Occipital lobe (tissue), 2 donors: ENCODE results near the gene DISP3. TPM values are rescaled to one million over a fixed set of nuclear protein-coding genes. Genes with fewer than 3 reads are reported as not detected.
A peak's percentile ranks its signal among the peaks of the same experiment; 100 is the strongest.

Source experiments
- DNase-seq: peaks from one replicate; lab custom pipeline; 2025; lab: John Stamatoyannopoulos, UW
- total RNA-seq: library from RNA; depleted of rRNA; stranded (reverse); fragments of >200 nt; gene quantifications from one replicate; pipeline ENCODE4 v1.2.3, GENCODE V29; 2014

DISP3 gene
- total RNA-seq, 1 donor from 2014 or later = 26.7 TPM

DNA sequence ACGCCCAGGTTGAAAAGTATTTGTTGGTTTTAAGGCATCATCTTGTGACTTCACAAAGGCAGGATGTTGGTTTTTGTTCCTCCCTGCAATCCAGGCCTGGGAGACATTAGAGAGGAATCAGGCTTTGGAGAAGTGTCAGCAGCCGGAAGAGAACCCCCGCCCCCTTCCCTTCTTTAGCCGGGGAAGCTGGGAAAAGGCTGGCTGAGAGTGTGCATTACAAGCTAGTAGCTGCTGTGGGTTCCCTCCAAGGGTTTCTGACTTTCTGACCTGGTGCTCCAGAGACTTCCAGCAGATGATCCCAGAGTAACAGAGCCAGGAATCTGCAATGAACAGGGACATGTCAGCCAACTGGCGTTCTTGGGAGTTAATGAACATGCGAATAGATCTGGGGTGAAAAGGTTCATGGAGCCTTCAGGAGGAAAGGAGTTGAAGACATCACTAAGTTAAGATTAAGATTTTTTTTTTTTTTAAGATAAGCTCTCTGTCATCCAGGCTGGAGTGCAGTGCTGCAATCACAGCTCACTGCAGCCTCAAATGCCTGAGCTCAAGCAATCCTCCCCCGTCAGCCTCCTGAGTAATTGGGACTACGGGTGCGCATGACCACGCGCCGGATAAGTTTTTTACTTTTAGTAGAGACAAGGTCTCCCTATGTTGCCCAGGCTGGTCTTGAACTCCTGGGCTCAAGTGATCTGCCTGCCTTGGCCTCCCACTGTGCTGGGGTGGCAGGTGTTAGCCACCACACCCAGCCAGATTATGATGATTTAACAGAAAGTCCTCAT lies 7.5 kb downstream of the DISP3 start:
- no peak for DNase-seq

DNA sequence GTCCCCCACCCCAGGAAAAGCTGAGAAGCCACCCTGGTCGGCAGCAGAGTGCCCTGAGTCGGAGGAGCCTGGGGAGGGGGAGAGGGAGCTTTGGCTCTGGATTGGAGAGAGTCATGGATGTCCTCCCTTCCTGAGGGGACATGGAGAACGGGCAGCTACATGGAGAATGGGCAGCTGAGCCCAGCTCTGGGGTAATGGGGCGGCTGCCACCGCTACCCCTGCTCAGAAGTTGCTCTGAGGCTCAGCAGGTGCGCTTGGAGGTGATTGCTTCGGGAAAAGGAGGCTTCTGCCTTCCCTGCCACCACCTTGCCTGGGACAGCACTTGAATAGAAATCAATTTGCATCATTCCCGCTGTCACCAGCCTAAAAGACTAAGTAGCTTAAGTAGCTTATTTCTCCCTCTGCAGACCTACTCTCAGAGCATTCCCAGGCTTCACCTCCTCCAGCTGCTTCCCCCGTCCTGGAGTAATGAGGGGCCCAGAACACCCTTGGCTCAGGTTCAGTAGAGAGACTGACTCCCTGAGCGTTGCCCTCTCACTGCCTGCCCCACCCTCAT lies 8.3 kb downstream of the DISP3 start:
- DNase-seq = no peak

DNA sequence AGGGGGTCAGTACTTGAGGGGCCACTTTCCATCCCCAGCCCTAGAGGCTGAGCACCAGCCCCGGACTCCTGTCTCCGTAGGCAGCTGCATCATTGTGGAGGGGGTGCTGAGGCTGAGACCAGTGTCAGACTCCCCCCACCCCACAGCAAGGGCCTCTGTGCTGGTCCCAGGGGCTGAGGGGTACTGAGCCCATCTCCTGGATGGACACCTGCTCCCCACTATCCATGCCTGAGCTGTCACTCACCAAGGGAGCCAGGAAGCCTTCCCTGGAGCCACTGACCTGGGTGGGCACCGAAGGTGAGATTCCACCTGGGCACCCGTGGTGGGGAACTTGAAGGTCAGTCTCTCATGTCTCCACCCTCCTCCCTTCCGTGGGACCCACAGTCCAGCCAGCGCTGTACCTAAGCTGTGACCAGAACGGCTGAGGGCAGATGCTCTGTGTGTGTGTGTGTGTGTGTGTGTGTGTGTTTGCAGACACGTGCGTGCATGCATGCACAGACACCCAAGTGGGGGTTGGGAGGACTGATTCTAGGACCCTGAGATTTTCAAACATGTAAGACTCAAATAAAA lies 9.3 kb downstream of the DISP3 start:
- DNase-seq = no peak

DNA sequence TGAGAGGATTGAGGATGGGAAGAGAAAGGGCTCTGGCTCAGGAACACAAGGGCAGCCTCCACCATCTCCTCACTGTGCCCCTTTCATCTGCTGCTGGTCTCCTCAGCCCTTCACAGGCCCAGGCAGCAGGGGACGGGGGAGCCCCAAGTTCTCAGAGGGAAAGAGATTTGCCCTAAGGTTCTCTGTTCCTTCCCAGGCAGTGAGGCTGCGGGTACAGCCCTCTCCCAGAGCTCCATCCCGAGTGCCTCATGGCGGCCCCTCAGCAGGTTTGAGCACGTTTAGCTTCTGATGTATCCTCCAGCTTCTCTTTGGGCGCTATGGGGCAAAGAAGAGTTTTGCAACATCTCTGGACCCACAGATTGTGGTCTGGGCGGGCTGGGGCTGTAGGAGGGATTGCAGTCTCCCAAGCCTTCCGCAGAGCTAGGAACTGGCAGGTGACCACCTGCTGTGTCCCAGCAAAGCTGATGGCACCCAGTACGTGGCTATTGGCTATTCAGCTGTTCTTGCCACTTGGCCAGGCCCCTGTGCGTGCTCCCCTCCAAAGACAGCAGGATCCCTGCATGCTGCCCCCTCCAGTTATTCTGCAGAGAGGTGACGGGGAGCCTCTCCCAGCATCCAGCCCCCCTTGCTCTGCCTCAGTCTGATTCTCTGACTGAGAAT lies 10.1 kb downstream of the DISP3 start:
- no peak for DNase-seq

DNA sequence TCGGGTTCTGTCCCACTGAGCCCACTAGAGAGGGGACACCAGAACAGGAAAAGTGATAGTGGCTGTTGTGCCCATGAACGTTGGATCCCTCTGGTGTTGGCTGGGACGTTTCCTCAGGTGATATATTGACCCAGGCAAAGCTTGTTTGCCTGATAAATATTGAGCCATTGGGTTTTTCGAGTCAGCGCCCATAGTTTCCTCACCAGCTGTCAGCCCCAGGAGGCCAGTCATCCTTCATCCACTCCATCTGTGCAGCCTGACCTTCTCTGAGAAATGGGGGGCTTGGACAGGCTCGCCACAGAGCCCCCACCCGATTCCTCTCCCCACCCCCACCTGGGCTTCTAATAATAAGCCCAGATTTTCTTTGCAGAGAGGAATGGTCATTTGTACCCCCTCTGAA lies 13.3 kb downstream of the DISP3 start:
- no peak for DNase-seq

DNA sequence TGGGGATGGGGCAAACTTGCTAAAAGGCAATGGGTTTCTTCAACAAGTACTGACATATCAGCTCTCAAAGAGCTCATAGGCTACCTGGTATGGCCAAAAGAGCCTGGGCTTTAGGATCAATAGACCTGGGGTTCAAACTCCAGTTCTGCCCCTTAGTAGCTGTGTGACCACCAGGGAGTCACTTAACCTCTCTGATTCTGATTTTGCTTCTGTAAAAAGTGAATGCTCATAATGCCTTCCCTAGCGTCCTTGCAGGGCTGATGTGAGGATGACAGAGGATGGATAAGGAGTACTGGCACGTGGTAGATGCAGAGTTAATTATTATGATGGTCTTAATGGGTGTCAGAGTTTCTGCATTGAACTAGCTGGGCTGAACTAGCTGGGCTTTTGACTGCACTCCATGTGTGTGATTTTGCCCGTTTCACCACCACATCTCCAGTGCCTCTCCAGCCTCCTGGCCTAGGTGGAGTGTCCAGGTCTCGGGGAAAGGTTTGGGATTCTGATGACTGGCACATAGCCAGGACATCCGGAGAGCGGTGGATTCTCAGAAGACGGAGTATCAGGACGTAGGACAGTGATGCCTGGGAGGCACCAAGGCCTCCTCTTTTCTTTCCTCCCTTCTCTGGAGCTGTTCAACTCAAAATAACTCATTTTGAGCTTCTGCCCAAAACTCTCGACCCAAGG lies 15.2 kb downstream of the DISP3 start:
- no peak for DNase-seq

DNA sequence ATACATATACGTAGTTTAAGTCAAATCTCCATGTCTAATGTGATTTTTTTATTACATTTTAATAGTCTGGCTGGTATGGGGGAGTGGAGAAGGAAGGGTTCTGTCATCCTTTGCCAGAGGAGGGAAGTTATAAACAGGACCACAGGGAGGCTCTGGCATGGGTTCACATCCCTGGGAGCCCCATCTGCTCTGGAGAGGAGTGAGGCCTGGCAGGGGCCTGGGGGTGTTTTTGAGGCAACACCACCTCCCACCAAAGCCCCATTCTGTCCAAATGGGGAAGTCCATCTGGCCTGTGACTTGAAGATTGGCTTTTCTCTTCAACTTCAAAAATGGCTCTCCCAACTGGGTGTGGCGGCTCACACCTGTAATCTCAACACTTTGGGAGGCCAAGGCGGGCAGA lies 15.8 kb downstream of the DISP3 start:
- no peak for DNase-seq

DNA sequence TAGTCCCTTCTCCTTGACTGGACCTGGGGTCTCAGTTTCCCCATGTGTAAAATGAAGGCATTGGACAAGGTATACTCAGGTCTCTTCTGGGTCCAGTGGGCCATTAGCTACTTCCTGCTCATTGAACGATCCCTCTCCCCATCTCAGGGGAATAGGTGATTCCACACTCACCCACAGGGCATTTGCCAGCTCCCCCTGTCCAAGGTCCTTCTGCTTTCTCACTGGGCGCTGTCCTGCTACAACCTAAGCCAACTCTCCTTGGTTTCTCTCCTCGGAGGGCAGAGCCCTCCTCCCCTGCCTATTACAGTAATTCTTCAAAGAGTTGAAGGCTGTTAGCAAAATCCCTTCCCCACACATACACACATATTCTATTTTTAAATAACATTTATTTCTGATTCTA lies 16.6 kb downstream of the DISP3 start:
- DNase-seq = no peak

DNA sequence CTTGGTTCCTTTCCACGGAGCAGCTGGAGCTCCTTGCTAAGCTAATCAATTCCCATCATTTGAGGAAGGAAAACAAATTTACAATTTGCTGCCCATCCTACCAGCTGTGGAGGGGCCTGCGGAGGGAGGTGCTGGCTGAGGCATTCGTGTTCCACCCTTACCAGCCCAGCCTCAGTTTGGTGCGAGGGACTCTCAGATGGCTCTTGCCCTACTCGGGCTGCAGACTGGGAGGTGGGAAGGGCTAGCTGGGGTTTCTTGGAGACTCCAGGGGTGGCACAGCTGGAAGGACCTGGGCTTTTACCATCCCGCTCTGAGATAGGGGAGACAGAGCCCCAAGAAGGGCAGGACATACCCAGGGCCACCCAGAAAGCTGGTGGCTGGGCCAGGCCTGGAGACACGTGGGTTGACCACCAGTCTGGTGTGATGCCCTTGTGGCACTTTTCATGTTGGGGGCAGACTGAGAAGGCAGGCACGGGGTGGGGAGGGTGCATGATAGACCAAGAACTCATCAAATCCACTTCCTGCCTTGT lies 17.7 kb downstream of the DISP3 start:
- DNase-seq = no peak

DNA sequence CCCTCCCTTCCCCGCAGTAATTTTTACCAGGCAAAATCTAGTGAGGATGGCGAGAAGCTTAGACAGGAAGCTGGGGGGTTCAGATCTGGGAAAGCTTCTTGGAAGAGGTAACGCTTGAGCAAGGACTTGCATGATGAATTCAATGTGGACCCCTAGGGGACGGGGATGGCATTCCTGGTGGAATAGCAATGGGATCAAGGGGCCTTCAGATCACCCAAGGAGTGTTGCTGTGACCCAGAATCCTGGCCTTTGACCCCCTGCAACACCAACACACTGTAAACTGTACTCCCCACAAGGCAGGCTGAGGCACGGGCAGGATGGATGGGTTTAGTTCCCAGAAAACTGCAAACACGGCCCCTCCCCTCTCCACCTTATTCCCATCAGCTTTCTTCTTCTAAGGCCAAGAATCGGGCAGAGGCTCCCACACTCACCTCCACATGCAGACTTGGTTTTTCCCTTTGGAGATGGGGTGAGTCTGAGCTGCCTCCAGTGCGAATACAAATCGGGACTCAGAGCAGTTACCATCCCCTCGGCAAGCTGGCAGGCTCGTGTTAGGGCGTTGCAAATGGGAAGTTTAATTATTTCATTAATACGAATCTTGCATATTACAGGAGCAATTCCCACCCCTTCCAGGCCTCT lies 20.1 kb downstream of the DISP3 start:
- no peak for DNase-seq

DNA sequence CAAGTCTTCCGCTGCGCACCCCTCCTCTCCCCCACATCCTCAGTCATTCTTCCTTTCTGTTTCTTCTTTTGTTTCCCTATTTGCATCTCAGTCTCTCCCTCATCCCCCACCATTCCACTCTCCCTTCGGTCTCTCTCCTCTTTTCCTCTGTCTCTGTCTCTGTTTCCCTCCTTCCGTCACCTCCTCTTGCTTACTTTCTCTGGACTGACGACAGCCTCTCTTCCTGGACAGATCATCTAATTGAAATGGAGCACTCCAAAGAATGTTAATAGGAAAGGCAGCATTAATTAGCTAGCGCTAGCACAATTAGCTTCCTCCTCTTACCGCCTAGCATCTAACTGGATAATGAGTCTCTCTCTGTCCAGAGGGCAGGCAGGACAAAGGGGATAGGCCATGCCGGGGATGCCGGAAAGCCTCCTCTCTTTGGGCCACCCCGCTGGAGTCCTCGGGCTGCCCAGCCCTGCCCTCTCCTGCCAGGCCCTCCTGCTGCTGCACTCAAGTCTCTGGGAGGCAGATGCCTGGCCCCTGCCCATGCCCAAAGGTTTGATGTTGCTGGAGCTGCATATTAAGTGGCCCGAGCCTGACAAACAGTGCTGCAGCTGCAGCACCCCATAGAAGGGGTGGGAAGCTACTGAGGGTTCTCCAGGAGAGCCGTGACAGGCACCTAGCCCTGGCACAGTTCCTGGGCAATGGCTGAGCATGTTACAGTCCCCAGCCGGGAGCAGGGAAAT lies 20.8 kb downstream of the DISP3 start:
- peak; percentile 40 for DNase-seq

DNA sequence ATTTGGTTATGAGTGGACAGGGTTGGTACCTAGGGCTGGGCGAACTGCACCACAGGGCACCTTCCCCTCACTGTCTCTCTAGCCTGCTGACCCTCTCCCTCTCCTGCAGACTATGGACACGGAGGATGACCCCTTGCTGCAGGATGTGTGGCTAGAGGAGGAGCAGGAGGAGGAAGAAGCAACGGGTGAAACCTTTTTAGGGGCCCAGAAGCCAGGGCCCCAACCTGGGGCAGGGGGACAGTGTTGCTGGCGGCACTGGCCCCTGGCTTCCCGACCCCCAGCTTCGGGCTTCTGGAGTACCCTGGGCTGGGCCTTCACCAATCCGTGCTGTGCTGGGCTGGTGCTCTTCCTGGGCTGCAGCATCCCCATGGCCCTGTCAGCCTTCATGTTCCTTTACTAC lies 21.9 kb downstream of the DISP3 start:
- DNase-seq = no peak

DNA sequence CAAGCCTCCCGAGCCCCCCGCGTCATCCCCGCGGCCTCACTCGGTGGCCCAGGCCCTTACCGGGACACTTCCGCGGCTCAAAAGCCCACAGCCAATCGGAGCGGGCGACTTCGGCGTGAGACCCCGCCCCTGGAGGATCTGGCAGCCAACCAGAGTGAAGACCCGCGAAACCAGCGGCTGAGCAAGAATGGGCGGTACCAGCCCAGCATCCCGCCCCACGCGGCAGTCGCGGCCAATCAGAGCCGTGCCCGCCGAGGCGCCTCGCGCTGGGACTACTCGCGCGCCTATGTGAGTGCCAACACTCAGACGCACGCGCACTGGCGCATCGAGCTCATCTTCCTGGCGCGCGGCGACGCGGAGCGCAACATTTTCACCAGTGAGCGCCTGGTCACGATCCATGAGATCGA lies 22.5 kb downstream of the DISP3 start:
- peak; percentile 15 for DNase-seq

DNA sequence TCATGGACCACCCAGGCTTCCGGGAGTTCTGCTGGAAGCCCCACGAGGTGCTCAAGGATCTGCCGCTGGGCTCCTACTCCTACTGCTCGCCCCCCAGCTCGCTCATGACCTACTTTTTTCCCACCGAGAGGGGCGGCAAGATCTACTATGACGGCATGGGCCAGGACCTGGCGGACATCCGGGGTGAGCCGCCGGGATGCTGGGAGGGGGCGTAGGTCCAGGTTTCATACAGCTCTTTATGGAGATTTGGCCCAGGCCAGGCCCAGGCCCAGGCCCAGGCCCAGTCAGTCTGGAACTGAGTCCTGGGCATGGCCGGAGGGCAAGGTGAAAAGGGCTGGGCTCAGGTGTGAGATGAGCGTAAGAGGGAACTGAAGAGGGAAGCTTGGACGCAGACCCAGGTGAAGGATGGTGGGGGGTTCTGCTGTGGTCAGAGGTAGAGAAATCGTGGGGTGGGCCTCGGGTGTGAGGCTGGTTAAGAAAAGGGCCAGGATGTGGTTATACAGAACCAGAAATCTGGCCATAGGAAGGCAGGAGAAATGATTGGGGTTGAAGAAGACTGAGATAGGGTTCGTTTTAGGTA lies 23.0 kb downstream of the DISP3 start:
- no peak for DNase-seq

DNA sequence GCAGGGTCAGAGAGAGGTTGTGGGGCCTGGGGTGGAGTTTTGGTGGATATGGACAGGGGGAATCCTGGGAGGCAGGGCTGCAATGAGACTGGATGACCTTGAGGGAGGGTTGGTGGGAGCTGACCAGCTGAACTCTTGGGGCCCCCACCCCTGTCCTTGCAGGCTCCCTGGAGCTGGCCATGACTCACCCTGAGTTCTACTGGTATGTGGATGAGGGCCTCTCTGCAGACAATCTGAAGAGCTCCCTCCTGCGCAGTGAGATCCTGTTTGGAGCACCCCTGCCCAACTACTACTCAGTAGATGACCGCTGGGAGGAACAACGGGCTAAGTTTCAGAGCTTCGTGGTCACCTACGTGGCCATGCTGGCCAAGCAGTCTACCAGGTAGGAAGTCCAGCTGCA lies 23.6 kb downstream of the DISP3 start:
- DNase-seq = no peak

DNA sequence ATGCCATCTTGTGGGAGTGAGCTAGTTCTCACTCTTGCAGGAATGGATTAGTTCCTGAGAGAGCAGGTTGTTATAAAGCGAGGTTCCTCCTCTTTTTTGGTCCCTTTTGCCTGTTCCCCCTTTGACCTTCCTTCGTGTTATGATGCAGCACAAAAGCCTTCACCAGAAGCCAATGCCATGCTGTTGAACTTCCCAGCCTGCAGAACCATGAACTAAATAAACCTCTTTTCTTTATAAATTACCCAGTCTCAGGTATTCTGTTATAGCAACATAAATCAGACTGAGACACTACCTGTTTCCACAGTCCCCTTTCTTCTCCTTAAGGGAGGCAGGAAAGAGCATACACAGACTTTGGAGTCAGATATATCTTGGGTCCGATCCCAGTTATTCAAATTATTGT lies 25.6 kb downstream of the DISP3 start:
- no peak for DNase-seq

DNA sequence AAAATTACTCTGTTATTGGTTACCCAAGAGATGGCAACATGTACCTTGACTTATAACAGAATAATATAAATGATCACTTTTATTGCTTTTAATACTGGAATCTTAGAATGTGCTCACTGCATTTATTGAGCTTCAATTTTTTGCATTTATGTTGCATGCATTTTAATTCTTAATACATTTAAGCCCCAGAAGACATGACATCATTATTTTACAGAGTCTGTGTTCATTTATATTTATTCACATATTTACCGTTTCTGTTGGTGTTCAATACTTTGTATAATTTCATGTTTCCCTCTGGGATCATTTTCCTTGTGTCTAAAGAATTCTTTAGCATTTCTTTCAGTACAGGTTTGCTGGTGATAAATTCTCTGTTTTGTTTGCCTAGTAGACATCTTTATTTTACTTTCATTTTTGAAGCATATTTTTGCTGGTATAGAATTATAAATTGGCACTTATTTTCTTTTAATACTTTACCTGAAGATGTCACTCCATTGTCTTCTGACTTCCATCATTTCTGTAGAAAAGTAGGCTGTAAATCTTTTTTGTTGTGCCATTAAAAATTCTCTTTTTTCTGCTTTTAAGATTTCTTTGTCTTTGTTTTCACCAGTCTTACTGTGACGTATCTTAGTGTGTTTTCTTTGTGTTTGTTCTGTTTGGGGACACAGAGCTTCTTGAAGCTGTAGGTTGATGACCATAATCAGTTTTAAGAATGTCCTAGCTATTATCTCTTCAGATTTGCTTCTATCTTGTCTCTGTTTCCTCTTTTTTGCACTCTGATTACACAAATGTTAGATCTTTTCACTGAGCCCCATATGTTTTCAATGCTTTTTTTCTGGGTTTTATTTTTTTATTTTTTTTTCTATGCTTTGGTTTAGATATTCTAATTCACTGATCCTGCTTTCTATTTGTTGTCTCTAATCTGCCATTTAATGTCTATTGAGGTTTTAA lies 26.9 kb downstream of the DISP3 start:
- no peak for DNase-seq

DNA sequence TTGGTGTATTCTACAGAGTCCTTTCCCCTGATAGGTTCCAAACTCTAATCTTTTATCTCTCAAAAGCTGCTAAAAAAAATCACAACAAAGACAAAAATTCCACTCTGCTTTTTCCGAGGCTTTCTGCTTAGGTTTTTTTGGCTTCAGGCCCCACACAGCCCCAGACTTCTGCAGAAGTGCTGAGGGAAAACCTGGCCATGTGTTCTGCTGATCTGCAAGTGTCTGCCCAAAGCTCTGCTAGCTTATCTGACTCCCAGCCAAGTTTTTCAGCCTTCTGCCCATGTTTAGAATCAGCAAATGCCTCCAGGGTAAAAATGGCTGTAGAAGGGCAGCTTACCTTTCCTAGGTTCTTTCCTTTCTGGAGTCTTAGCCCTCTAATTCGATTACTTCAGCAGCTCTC lies 28.4 kb downstream of the DISP3 start:
- peak; percentile 24 for DNase-seq

DNA sequence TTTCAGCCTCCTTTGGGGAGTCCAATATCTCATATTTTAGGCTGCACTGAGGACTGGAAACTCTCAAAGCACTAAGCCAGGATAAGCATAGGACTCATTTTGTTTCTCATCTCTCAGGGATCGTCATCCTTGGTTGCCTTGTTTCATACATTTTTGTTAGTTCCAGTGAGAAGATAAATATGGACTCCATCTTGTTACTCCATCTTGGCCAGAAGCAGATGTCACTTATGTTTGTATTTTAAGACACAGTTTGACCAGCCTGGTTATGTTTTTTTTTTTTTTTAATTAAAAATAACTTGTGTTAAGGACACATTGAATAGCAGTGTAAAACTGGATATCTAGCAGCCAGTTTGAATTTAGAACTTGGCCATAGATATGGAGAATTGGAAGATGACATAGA lies 34.7 kb downstream of the DISP3 start:
- no peak for DNase-seq
